HCT116 (cell line): ENCODE measurements around the gene RHCG.

Source experiments
- CTCF ChIP-seq, 3 experiments: fragments of 200-600 bp in 1 of 3; sonication (generic) in 1 of 3; IDR thresholded peaks in 2 of 3; conservative IDR thresholded peaks in 1 of 3; 2 replicates each; pipeline ENCODE4 v1.5.1; 2012 to 2017; ENCODE audit warnings: low read depth in 2 of 3, low read length in 2 of 3, antibody characterized with exemption in 1 of 3, borderline replicate concordance in 1 of 3, control low read depth in 1 of 3, mild to moderate bottlenecking in 1 of 3, mixed read lengths in 1 of 3, mixed run types in 1 of 3, moderate library complexity in 1 of 3; ENCODE audit not compliant: insufficient read depth in 1 of 3
- EGR1 ChIP-seq: IDR thresholded peaks from 2 replicates; pipeline ENCODE4 v1.6.1; 2012; ENCODE audit warnings: low read depth
- JUND ChIP-seq: IDR thresholded peaks from 2 replicates; pipeline ENCODE4 v1.6.1; 2012
- POLR2A ChIP-seq: IDR thresholded peaks from 2 replicates; pipeline ENCODE4 v1.7.0; 2011; ENCODE audit warnings: borderline replicate concordance; ENCODE audit not compliant: insufficient read depth, insufficient read length; ENCODE audit errors: extremely low read depth
- SRF ChIP-seq: IDR thresholded peaks from 2 replicates; pipeline ENCODE4 v1.6.1; 2012; ENCODE audit warnings: low read depth

- TF ChIP-seq CTCF (IDR thresholded peaks at IDR 0.05 in 2 of 3, conservative IDR thresholded peaks at IDR 0.05 in 1 of 3; ENCODE audit: borderline replicate concordance in 1 of 3, insufficient read depth in 1 of 3, low read depth in 2 of 3, low read length in 2 of 3) (no peak), JUND (no peak), EGR1 (no peak), POLR2A (no peak), SRF (no peak)
Observed at GRCh38 chr15:89444241-89445225, 51.9 kb downstream of the RHCG start.
